SK-N-MC (cell line): ENCODE data around the gene DMRTB1.

Experiments used
- DNase-seq: peaks from one replicate; pipeline ENCODE4 v3.0.0-alpha.2; 2011; ENCODE audit warnings: low read depth, low spot score
- H3K27ac ChIP-seq: fragments of 200-600 bp; sonication (generic); 2 replicates; pipeline ENCODE4 v1.5.1; 2016; ENCODE audit warnings: mixed run types
- H3K36me3 ChIP-seq: fragments of 200-600 bp; sonication (generic); 2 replicates; pipeline ENCODE4 v1.6.1; 2017; ENCODE audit warnings: antibody characterized with exemption, low read length, mixed read lengths; ENCODE audit not compliant: insufficient read depth
- H3K4me3 ChIP-seq: fragments of 200-600 bp; sonication (generic); 2 replicates; pipeline ENCODE4 v1.5.1; 2016
- H3K9ac ChIP-seq: fragments of 200-600 bp; sonication (generic); 2 replicates; pipeline ENCODE4 v1.8.0; 2017; ENCODE audit warnings: mixed run types, mixed read lengths; ENCODE audit not compliant: insufficient read length
- H3K9me3 ChIP-seq: fragments of 200-600 bp; sonication (generic); 2 replicates; pipeline ENCODE4 v1.6.1; 2017; ENCODE audit warnings: low read depth, mild to moderate bottlenecking, antibody characterized with exemption, low read length, moderate library complexity, mixed read lengths
- EZH2 ChIP-seq: fragments of 200-600 bp; sonication (generic); IDR thresholded peaks from one replicate; pipeline ENCODE4 v1.6.1; 2017; ENCODE audit warnings: antibody characterized with exemption
- FOXP2 ChIP-seq: optimal IDR thresholded peaks from 2 replicates; pipeline ENCODE3; 2011; ENCODE audit warnings: mild to moderate bottlenecking, moderate library complexity; ENCODE audit not compliant: insufficient read depth; ENCODE audit errors: extremely low read length, control extremely low read depth
- POLR2AphosphoS5 ChIP-seq: IDR thresholded peaks from 2 replicates; pipeline ENCODE4 v1.6.1; 2012; ENCODE audit warnings: mild to moderate bottlenecking, low read depth, low read length, borderline replicate concordance

The DMRTB1 gene

GRCh38 chr1:53467391-53467790, 8.2 kb downstream of the DMRTB1 start:
- no peak for DNase-seq
- H3K9ac ChIP-seq = no peak overlapping the region
- TF ChIP-seq FOXP2 (no peak), POLR2AphosphoS5 (no peak), EZH2 (no peak)

DNA sequence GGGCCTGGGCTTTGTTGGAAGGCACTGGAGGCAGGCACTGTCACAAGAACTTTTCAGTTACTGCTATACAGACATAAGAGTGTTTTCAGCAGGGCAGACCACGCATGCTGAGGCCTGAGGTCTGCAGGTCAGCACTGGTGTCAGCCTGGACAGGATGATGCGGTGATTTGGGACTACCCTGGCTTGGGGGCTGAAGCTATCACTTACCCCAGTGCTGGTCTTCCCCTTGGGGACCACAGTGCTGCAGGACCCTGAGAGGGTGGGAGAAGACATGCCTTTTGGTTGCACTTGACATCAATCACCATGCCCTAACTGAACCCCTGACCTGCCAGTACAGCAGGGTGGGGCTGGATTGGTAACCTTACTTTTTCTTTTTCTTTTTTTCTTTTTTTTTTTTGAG, 9.2 kb downstream of the DMRTB1 start:
- H3K36me3 ChIP-seq = no peaks in the 10 kb centered on the region
- H3K4me3 ChIP-seq = no peak overlapping the region
- no peak overlapping the region for H3K27ac ChIP-seq
- H3K9me3 ChIP-seq = no peaks in the 10 kb centered on the region
- DNase-seq = no peak
- H3K9ac ChIP-seq = no peak overlapping the region
- no peak for TF ChIP-seq EZH2
- no peak for TF ChIP-seq FOXP2
- TF ChIP-seq POLR2AphosphoS5 = no peak

More at GRCh38 chr1:53467391-53467790, 8.2 kb downstream of the DMRTB1 start:
- H3K9me3 ChIP-seq = no peaks in the 10 kb centered on the region
- no peak overlapping the region for H3K27ac ChIP-seq
- H3K4me3 ChIP-seq = no peak overlapping the region
- H3K36me3 ChIP-seq = no peaks in the 10 kb centered on the region

DNA sequence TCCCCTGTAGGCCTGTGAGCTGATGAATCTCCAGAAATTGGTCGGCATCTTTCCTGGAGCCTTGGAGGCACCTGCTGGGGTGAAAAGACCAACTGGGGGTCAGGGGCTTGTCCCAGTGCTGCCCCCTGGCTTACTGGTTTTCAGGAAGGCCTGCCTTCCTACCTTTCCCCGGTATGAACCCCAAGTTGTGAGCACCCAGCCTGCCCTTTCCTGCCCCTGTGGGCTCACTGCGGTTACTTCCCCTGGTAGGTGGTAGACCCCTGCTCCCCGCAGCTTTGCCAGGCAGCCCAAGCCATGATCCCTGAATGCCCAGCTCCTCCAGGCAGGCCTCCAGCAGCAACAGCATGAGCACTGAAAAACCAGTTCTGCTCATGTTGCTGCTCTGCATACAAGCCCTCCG, 10.2 kb downstream of the DMRTB1 start:
- H3K36me3 ChIP-seq = no peaks in the 10 kb centered on the region
- TF ChIP-seq POLR2AphosphoS5 (no peak), FOXP2 (no peak), EZH2 (no peak)
- DNase-seq = no peak
- H3K9me3 ChIP-seq = no peaks in the 10 kb centered on the region
- H3K9ac ChIP-seq = no peak overlapping the region
- H3K4me3 ChIP-seq = no peak overlapping the region
- H3K27ac ChIP-seq = no peak overlapping the region

DNA sequence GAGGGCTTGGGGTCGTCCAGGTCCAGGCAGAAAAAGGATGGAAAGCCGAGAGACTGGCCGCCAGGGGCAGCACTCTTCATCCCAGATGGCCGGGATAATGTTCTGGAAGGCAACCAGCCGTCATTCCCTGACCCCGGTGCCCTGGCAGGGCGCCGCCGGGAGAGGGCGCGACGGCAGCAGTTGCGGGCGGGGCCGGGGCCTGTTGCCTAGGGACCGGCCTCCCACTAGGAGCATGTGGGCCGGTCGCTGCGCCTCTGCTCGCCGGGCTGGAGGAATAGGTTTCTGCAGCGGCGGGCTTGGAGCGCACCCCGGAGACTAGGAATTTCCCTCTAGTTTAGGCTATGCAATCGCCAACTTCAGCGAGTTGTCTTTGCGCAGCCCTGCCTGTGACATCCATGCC, 11.0 kb downstream of the DMRTB1 start:
- H3K9ac ChIP-seq = no peak overlapping the region
- H3K27ac ChIP-seq = no peak overlapping the region
- DNase-seq = no peak
- no peak overlapping the region for H3K4me3 ChIP-seq
- H3K36me3 ChIP-seq = no peaks in the 10 kb centered on the region
- no peaks in the 10 kb centered on the region for H3K9me3 ChIP-seq
- TF ChIP-seq FOXP2 = no peak
- TF ChIP-seq EZH2 = no peak
- TF ChIP-seq POLR2AphosphoS5 = no peak

- Histone ChIP-seq H3K9me3 (no peaks in the 10 kb centered on the region), H3K9ac (no peak overlapping the region), H3K27ac (no peak overlapping the region), H3K4me3 (no peak overlapping the region), H3K36me3 (no peaks in the 10 kb centered on the region)
- TF ChIP-seq FOXP2 (no peak), EZH2 (no peak), POLR2AphosphoS5 (no peak)
- no peak for DNase-seq
Measured at GRCh38 chr1:53470584-53470983, 11.4 kb downstream of the DMRTB1 start.

DNA sequence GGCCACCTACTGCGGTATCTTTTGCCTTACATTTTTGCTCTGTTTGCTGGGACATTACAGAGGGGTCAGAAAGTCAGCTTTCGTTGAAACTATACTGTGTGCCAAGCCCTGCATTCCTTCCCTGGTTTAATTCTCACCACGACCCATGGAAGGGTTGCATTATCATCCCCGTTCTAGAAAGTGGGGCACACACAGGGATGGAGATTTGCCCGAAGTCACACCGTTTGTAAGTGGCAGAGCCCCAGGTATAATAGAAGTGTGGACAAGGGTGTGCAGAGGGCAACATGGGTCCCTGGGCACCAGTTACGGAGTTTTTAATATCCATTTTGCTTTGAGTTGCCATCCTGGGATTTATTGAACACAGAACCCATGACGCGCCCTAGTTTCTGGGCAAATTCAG, 11.8 kb downstream of the DMRTB1 start:
- DNase-seq = no peak
- no peak for TF ChIP-seq FOXP2
- TF ChIP-seq EZH2 = no peak
- no peak for TF ChIP-seq POLR2AphosphoS5
- no peak overlapping the region for H3K9ac ChIP-seq
- no peaks in the 10 kb centered on the region for H3K9me3 ChIP-seq
- H3K36me3 ChIP-seq = no peaks in the 10 kb centered on the region
- H3K27ac ChIP-seq = no peak overlapping the region
- no peak overlapping the region for H3K4me3 ChIP-seq

GRCh38 chr1:53473463-53473862, 14.3 kb downstream of the DMRTB1 start:
- no peak for TF ChIP-seq FOXP2
- no peaks in the 10 kb centered on the region for H3K9me3 ChIP-seq
- DNase-seq = no peak
- no peaks in the 10 kb centered on the region for H3K36me3 ChIP-seq
- H3K27ac ChIP-seq = no peak overlapping the region
- H3K9ac ChIP-seq = no peak overlapping the region
- no peak overlapping the region for H3K4me3 ChIP-seq

- DNase-seq = no peak
- no peak overlapping the region for H3K4me3 ChIP-seq
Measured at GRCh38 chr1:53475664-53476063, 16.5 kb downstream of the DMRTB1 start.

GRCh38 chr1:53476579-53476978, 17.4 kb downstream of the DMRTB1 start:
- Histone ChIP-seq H3K27ac (no peak overlapping the region), H3K9me3 (no peaks in the 10 kb centered on the region), H3K9ac (no peak overlapping the region), H3K4me3 (no peak overlapping the region), H3K36me3 (no peaks in the 10 kb centered on the region)
- TF ChIP-seq POLR2AphosphoS5 (no peak), FOXP2 (no peak), EZH2 (no peak)
- DNase-seq = no peak

More at GRCh38 chr1:53475664-53476063, 16.5 kb downstream of the DMRTB1 start:
- no peak for TF ChIP-seq FOXP2
- no peak for TF ChIP-seq POLR2AphosphoS5
- no peak for TF ChIP-seq EZH2
- H3K9me3 ChIP-seq = no peaks in the 10 kb centered on the region
- no peaks in the 10 kb centered on the region for H3K36me3 ChIP-seq
- no peak overlapping the region for H3K9ac ChIP-seq
- H3K27ac ChIP-seq = no peak overlapping the region

DNA sequence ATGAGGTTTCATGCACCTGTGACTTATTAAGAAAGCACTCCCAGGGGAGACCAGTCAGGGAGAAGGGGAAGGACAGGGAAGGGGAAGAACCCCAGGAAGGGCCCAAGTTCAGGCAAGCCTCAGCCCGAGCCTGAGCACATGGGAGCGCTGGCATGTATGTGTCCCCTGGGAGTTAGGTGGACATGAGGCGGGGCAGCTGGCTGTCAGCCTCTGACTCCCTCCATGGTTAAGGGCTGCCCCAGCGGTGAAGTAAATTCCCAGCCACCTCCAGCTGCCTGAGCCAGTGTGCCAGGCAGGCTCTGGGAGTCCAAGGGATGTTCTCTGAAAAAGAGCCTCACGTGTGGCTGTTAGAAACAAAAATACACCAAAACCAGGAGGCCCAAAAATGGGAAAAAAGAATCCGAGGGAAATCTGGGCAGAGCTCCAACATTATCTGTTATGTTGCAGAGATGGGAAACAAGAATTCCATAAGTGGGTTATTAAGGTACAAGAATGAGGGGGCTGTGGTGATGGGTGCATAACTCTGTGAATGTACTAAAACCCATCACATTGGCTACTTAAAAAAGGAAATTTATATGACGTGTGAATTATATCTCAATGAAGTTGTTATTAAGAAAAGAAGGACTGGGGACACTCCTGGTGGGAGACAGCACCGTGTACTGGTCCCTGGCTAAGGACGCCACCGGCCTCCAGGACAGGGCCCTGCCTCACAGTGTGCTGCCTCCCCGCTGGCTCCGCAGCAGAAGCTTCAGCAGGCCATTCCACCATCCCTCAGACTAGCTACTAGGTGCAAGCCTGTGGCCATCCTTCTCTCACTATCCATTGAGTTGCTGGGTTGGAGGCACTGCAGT, 18.7 kb downstream of the DMRTB1 start:
- no peak for DNase-seq
- TF ChIP-seq FOXP2 (no peak), EZH2 (no peak), POLR2AphosphoS5 (no peak)
- H3K9me3 ChIP-seq = no peaks in the 10 kb centered on the region

More for the DNA sequence above, 18.7 kb downstream of the DMRTB1 start:
- H3K36me3 ChIP-seq = no peaks in the 10 kb centered on the region
- H3K9ac ChIP-seq = no peak overlapping the region
- no peak overlapping the region for H3K27ac ChIP-seq
- no peak overlapping the region for H3K4me3 ChIP-seq
